GM23338 (cell line): Measurements from ENCODE around the gene UBE3C. TPM values are rescaled to one million over a fixed set of nuclear protein-coding genes. Genes with fewer than 3 reads are reported as not detected.

Source experiments
- ATAC-seq: fragments of 200-7000 bp; cut with Tn5 transposase; 3 replicates; pipeline ENCODE4 v1.9.1; 2020
- DNase-seq: peaks from one replicate; pipeline ENCODE4 v3.0.0-alpha.2; 2015; ENCODE audit warnings: low spot score
- H2AFZ ChIP-seq: fragments of 200-600 bp; sonication (generic); 2 replicates; pipeline ENCODE4 v1.8.0; 2016; ENCODE audit warnings: antibody characterized with exemption, mild to moderate bottlenecking, moderate library complexity
- H3F3A ChIP-seq: fragments of 200-600 bp; sonication (generic); replicated peaks from 2 replicates; pipeline ENCODE4 v1.8.0; 2017; ENCODE audit warnings: antibody characterized with exemption, mixed run types, low read depth
- H3K27ac ChIP-seq: fragments of 200-600 bp; sonication (generic); 2 replicates; pipeline ENCODE4 v1.6.1; 2016; ENCODE audit warnings: low read depth
- H3K27me3 ChIP-seq: fragments of 200-600 bp; sonication (generic); 2 replicates; pipeline ENCODE4 v1.8.0; 2016; ENCODE audit warnings: mild to moderate bottlenecking, mixed run types, moderate library complexity; ENCODE audit not compliant: insufficient read depth
- H3K36me3 ChIP-seq: fragments of 200-600 bp; sonication (generic); 2 replicates; pipeline ENCODE4 v1.8.0; 2016; ENCODE audit warnings: mild to moderate bottlenecking; ENCODE audit not compliant: insufficient read depth
- H3K4me1 ChIP-seq: fragments of 200-600 bp; sonication (generic); 2 replicates; pipeline ENCODE4 v1.8.0; 2016; ENCODE audit warnings: mild to moderate bottlenecking, moderate library complexity; ENCODE audit not compliant: insufficient read depth
- H3K4me2 ChIP-seq: fragments of 200-600 bp; sonication (generic); 2 replicates; pipeline ENCODE4 v1.7.1; 2017; ENCODE audit warnings: mixed run types
- H3K4me3 ChIP-seq: fragments of 200-600 bp; sonication (generic); 2 replicates; pipeline ENCODE4 v1.6.1; 2016; ENCODE audit warnings: mixed run types
- H3K79me2 ChIP-seq: fragments of 200-600 bp; sonication (generic); replicated peaks from 2 replicates; pipeline ENCODE4 v1.8.0; 2017; ENCODE audit warnings: mild to moderate bottlenecking; ENCODE audit not compliant: insufficient read depth
- H3K9me2 ChIP-seq: fragments of 200-600 bp; sonication (generic); 2 replicates; pipeline ENCODE4 v1.8.0; 2017; ENCODE audit not compliant: insufficient read depth
- H4K20me1 ChIP-seq: fragments of 200-600 bp; sonication (generic); replicated peaks from 2 replicates; pipeline ENCODE4 v1.8.0; 2017; ENCODE audit warnings: mild to moderate bottlenecking; ENCODE audit not compliant: insufficient read depth
- H3K27ac Mint-ChIP-seq: 2 replicates; pipeline ENCODE4 v1.8.0; 2020; ENCODE audit warnings: inconsistent platforms, mild to moderate bottlenecking, moderate library complexity, mixed read lengths
- H3K27me3 Mint-ChIP-seq: 3 replicates; pipeline ENCODE4 v1.8.0; 2022; ENCODE audit warnings: low read depth, mild to moderate bottlenecking, moderate library complexity, mixed read lengths, inconsistent platforms; ENCODE audit not compliant: insufficient read depth, poor library complexity
- H3K36me3 Mint-ChIP-seq: 3 replicates; pipeline ENCODE4 v1.8.0; 2021; ENCODE audit warnings: low read depth, mild to moderate bottlenecking, inconsistent platforms, moderate library complexity, mixed read lengths
- H3K4me1 Mint-ChIP-seq: 3 replicates; pipeline ENCODE4 v1.8.0; 2020; ENCODE audit warnings: mild to moderate bottlenecking, inconsistent platforms, mixed read lengths
- H3K4me3 Mint-ChIP-seq: 3 replicates; pipeline ENCODE4 v1.8.0; 2021; ENCODE audit warnings: moderate library complexity, mild to moderate bottlenecking, inconsistent platforms, mixed read lengths
- H3K9me3 Mint-ChIP-seq: 3 replicates; pipeline ENCODE4 v1.8.0; 2020; ENCODE audit warnings: moderate library complexity, mild to moderate bottlenecking, inconsistent platforms, mixed read lengths
- CREB1 ChIP-seq: fragments of 250-450 bp; sonication (Bioruptor Pico); IDR thresholded peaks from 2 replicates; pipeline ENCODE4 v1.5.0; 2020; ENCODE audit warnings: low read depth, mild to moderate bottlenecking, moderate library complexity
- CTCF ChIP-seq, 2 experiments: fragments of 200-600 bp in 1 of 2; sonication (generic) in 1 of 2; conservative IDR thresholded peaks; 2 replicates each; pipeline versions ENCODE4 v1.5.1 to v1.6.1; 2016 to 2017; ENCODE audit warnings: antibody characterized with exemption in 2 of 2, low read depth in 2 of 2, mild to moderate bottlenecking in 2 of 2, moderate library complexity in 1 of 2
- ETS1 ChIP-seq: IDR thresholded peaks from 2 replicates; pipeline ENCODE4 v1.6.1; 2016; ENCODE audit warnings: antibody characterized with exemption
- EZH2 ChIP-seq: fragments of 200-600 bp; sonication (generic); IDR thresholded peaks from one replicate; pipeline ENCODE4 v1.8.0; 2017; ENCODE audit warnings: antibody characterized with exemption, mild to moderate bottlenecking, low read depth; ENCODE audit not compliant: unreplicated experiment
- EZH2phosphoT487 ChIP-seq: fragments of 200-600 bp; sonication (generic); IDR thresholded peaks from one replicate; pipeline ENCODE4 v1.8.1; 2018; ENCODE audit warnings: antibody characterized with exemption; ENCODE audit not compliant: unreplicated experiment
- JUNB ChIP-seq: IDR thresholded peaks from one replicate; pipeline ENCODE4 v1.6.1; 2016; ENCODE audit warnings: antibody characterized with exemption; ENCODE audit not compliant: unreplicated experiment
- NANOG ChIP-seq: IDR thresholded peaks from 2 replicates; pipeline ENCODE4 v1.6.1; 2016; ENCODE audit warnings: antibody characterized with exemption, borderline replicate concordance
- POLR2AphosphoS5 ChIP-seq: IDR thresholded peaks from 2 replicates; pipeline ENCODE4 v1.6.1; 2016; ENCODE audit warnings: antibody characterized with exemption, low read depth
- REST ChIP-seq: IDR thresholded peaks from one replicate; pipeline ENCODE4 v1.6.1; 2018; ENCODE audit warnings: antibody characterized with exemption; ENCODE audit not compliant: unreplicated experiment
- STAT1 ChIP-seq: IDR thresholded peaks from one replicate; pipeline ENCODE4 v1.6.1; 2016; ENCODE audit warnings: antibody characterized with exemption; ENCODE audit not compliant: unreplicated experiment
- ZNF114 ChIP-seq: fragments of 250-450 bp; sonication (Bioruptor Pico); IDR thresholded peaks from 2 replicates; pipeline ENCODE4 v1.5.0; 2020; ENCODE audit warnings: mild to moderate bottlenecking, moderate library complexity
- ZNF331 ChIP-seq: fragments of 250-450 bp; sonication (Bioruptor Pico); IDR thresholded peaks from 2 replicates; pipeline ENCODE4 v1.5.0; 2020; ENCODE audit warnings: low read depth, mild to moderate bottlenecking, moderate library complexity
- ZNF462 ChIP-seq: fragments of 250-450 bp; sonication (Bioruptor Pico); IDR thresholded peaks from 2 replicates; pipeline ENCODE4 v1.5.0; 2020; ENCODE audit warnings: mild to moderate bottlenecking, moderate library complexity
- polyA plus RNA-seq: library from polyadenylated mRNA; unstranded; fragments of >200 nt; fragmentation: Nextera tagmentation; extraction: Ambion mirVana; gene quantifications from 2 replicates; pipeline ENCODE4 v1.2.1, GENCODE V29; 2016
- total RNA-seq: library from RNA; depleted of rRNA; stranded (reverse); fragments of >200 nt; shearing (Covaris generic); gene quantifications from 2 replicates; pipeline ENCODE4 v1.2.3, GENCODE V29; 2014

Gene UBE3C
- total and polyA plus RNA-seq, 2 experiments from 2014 or later, result 16.8 to 76.9 TPM

- Histone ChIP-seq H3K27ac (peak overlapping the region; percentile 81), H3K4me1 (no peaks in the 10 kb centered on the region; the same call in 1 of the 2 replicates), H4K20me1 (0 out of 2 replicates have a peak, but pooled peaks cover 9% of the 10 kb centered on the region), H3K4me2 (no peak overlapping the region), H3F3A (peaks cover 23% of the 10 kb centered on the region; the same call in 1 of the 2 replicates), H3K36me3 (peaks cover 6% of the 10 kb centered on the region; the same call in 1 of the 2 replicates), H3K79me2 (no peaks in the 10 kb centered on the region), H3K4me3 (no peak overlapping the region), H3K27me3 (no peaks in the 10 kb centered on the region), H3K9me2 (no peaks in the 10 kb centered on the region), H2AFZ (no peak overlapping the region)
- ATAC-seq (peak; percentile 20; the same call in 1 of the 3 replicates), DNase-seq (no peak)
- Mint-ChIP-seq H3K4me3 (no peak overlapping the region), H3K36me3 (peaks cover 45% of the 10 kb centered on the region), H3K27ac (peak overlapping the region; percentile 61; the same call in 1 of the 2 replicates), H3K27me3 (peaks cover 4% of the 10 kb centered on the region), H3K4me1 (peaks cover 3% of the 10 kb centered on the region), H3K9me3 (no peaks in the 10 kb centered on the region)
- TF ChIP-seq STAT1, result no peak
- TF ChIP-seq ZNF331 (CRISPR knock-in tag), result no peak
- TF ChIP-seq JUNB, result no peak
- TF ChIP-seq CREB1, result no peak
- no peak for TF ChIP-seq POLR2AphosphoS5
- TF ChIP-seq REST, result no peak
- no peak for TF ChIP-seq NANOG
- no peak for TF ChIP-seq EZH2
- TF ChIP-seq CTCF (conservative IDR thresholded peaks at IDR 0.05; ENCODE audit: low read depth in 2 of 2), result no peak
- TF ChIP-seq ZNF114 (CRISPR knock-in tag), result no peak
- TF ChIP-seq ZNF462 (CRISPR knock-in tag), result no peak
- no peak for TF ChIP-seq EZH2phosphoT487
- TF ChIP-seq ETS1, result no peak
Observed at GRCh38 chr7:157267516-157267915, 128.8 kb downstream of the UBE3C start.
